ENCODE measurements around the gene THUMPD1.
A peak's percentile ranks its signal among the peaks of the same experiment; 100 is the strongest.

Gene THUMPD1

GRCh38 chr16:20740901-20741521 lies 607 bp downstream of the THUMPD1 start:
- peak; percentile 60 for DNase-seq (ENCODE audit: low read depth)
- TF ChIP-seq, protein P1, sequence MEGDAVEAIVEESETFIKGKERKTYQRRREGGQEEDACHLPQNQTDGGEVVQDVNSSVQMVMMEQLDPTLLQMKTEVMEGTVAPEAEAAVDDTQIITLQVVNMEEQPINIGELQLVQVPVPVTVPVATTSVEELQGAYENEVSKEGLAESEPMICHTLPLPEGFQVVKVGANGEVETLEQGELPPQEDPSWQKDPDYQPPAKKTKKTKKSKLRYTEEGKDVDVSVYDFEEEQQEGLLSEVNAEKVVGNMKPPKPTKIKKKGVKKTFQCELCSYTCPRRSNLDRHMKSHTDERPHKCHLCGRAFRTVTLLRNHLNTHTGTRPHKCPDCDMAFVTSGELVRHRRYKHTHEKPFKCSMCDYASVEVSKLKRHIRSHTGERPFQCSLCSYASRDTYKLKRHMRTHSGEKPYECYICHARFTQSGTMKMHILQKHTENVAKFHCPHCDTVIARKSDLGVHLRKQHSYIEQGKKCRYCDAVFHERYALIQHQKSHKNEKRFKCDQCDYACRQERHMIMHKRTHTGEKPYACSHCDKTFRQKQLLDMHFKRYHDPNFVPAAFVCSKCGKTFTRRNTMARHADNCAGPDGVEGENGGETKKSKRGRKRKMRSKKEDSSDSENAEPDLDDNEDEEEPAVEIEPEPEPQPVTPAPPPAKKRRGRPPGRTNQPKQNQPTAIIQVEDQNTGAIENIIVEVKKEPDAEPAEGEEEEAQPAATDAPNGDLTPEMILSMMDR (IDR thresholded peaks at IDR 0.05; ENCODE audit: low read depth, low read length, missing control alignments) = no peak
- H3K4me3 ChIP-seq (ENCODE audit: low read depth, low read length) = peak overlapping the region; percentile 93

GRCh38 chr16:20740007-20740883 lies 1.4 kb downstream of the THUMPD1 start:
- peak overlapping the region; percentile 93 for H3K4me3 ChIP-seq (ENCODE audit: low read depth, low read length)
- DNase-seq (ENCODE audit: low read depth) = no peak
- TF ChIP-seq, protein P1 (IDR thresholded peaks at IDR 0.05; ENCODE audit: low read depth, low read length, missing control alignments) = peak; percentile 31

GRCh38 chr16:20735490-20735889 lies 6.1 kb downstream of the THUMPD1 start:
- H3K4me3 ChIP-seq (ENCODE audit: low read depth, low read length) = no peak overlapping the region
- no peak for DNase-seq (ENCODE audit: low read depth)
- TF ChIP-seq, protein P1 (IDR thresholded peaks at IDR 0.05; ENCODE audit: low read depth, low read length, missing control alignments) = no peak

DNA sequence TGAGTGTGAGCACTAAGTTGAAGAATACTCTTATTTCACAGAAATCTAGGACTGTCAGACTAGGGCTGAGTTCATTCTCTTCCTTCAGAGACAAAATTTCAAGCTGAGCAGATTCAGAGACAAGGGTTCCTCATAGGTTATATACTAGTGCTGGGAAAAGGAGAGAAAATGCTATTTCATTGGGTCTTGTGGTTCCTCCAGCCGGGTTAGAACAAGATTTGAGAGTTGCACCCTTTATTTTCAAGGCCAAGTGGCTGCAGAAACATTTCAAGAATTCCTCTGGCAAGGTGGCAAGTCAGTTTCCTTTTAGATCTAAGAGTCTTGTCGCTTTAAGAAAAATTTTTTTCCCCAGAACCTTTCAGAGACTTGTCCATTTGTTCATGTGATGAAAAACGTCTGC lies 6.8 kb downstream of the THUMPD1 start:
- TF ChIP-seq, protein P1 (IDR thresholded peaks at IDR 0.05; ENCODE audit: low read depth, low read length, missing control alignments) = no peak
- H3K4me3 ChIP-seq (ENCODE audit: low read depth, low read length) = no peak overlapping the region
- DNase-seq (ENCODE audit: low read depth) = no peak

DNA sequence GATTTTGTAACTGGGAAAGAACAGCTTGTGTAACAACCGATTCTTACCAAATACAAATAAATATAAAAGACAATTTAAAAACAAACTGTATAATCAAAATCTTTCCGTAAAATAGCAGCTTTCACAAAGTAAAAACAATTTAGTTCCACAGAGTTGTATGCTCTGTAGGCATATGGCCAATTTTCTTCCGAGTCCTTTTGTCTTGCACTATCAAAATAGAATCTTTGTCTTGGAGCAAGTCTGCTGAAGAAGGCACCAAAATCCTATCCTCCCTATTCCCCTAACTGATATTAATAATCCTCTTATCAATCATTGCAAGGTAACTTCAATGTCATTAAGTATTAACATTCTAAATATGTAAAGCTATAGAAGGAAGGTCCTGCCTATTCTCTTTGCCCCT lies 7.6 kb downstream of the THUMPD1 start:
- H3K4me3 ChIP-seq (ENCODE audit: low read depth, low read length) = no peak overlapping the region
- TF ChIP-seq, protein P1 (IDR thresholded peaks at IDR 0.05; ENCODE audit: low read depth, low read length, missing control alignments) = no peak
- no peak for DNase-seq (ENCODE audit: low read depth)

DNA sequence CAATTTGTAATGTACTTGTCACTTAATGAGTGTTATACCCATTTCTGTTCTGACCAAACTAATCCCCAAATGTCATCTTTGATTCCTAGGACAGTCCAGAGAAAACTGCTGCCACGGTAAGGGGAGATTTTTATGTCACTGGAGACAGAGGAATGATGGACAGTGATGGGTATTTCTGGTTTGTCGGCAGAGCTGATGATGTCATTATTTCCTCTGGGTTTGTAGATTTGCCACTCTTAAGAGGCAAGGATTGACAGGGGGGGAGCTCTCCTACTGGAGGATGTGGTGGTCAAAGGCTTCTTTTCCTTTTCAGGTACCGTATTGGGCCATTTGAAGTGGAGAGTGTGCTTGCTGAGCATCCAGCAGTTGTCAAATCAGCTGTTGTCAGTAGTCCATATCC lies 12.5 kb downstream of the THUMPD1 start:
- H3K4me3 ChIP-seq (ENCODE audit: low read depth, low read length) = no peak overlapping the region
- DNase-seq (ENCODE audit: low read depth) = no peak
- TF ChIP-seq, protein P1 (IDR thresholded peaks at IDR 0.05; ENCODE audit: low read depth, low read length, missing control alignments) = no peak
